ENCODE data around the gene RBM33.

Gene RBM33

GRCh38 chr7:155735442-155736115 lies 91.1 kb downstream of the RBM33 start:
- TF ChIP-seq, protein P1, sequence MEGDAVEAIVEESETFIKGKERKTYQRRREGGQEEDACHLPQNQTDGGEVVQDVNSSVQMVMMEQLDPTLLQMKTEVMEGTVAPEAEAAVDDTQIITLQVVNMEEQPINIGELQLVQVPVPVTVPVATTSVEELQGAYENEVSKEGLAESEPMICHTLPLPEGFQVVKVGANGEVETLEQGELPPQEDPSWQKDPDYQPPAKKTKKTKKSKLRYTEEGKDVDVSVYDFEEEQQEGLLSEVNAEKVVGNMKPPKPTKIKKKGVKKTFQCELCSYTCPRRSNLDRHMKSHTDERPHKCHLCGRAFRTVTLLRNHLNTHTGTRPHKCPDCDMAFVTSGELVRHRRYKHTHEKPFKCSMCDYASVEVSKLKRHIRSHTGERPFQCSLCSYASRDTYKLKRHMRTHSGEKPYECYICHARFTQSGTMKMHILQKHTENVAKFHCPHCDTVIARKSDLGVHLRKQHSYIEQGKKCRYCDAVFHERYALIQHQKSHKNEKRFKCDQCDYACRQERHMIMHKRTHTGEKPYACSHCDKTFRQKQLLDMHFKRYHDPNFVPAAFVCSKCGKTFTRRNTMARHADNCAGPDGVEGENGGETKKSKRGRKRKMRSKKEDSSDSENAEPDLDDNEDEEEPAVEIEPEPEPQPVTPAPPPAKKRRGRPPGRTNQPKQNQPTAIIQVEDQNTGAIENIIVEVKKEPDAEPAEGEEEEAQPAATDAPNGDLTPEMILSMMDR (conservative IDR thresholded peaks at IDR 0.05) = no peak
- H3K27ac ChIP-seq = no peak overlapping the region

DNA sequence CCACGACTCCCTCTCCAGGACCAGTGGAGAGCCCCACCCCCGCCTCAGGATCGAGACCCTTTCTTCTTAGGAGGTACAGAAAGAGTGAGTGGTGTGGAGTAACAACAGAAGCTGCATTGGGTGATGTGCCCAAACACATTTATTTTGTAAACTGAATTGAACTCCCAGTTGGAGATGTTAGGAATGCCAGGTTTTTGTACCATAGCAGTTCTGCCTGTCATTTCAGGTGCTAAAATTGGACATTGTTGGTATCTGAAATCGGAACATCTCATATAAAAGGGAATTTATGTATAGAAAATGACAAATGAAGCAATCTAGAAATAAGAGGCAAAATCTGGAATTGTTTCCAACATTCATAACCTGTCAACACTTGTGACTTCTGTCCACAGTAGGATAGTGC lies 93.1 kb downstream of the RBM33 start:
- peak overlapping the region; percentile 5; the same call in 1 of the 2 replicates for H3K27ac ChIP-seq
- TF ChIP-seq, protein P1 (conservative IDR thresholded peaks at IDR 0.05) = no peak

DNA sequence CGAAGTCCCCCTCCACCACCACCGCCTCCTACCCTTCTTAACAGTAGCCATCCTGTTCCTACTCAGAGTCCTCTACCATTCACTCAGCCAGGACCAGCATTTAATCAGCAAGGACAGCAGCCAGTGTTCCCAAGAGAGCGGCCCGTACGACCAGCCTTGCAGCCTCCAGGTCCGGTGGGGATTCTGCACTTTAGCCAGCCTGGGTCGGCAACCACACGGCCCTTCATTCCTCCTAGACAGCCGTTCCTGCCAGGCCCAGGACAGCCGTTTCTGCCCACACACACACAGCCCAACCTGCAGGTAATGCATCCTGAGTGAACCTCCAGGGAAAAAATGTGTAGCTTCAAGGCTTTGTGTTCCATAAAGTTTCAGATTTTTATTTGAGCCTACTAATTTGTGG lies 93.6 kb downstream of the RBM33 start:
- H3K27ac ChIP-seq = peak overlapping the region; percentile 5; the same call in 1 of the 2 replicates
- TF ChIP-seq, protein P1 (conservative IDR thresholded peaks at IDR 0.05) = no peak

- TF ChIP-seq, protein P1 (conservative IDR thresholded peaks at IDR 0.05) = peak; percentile 89
- no peak overlapping the region for H3K27ac ChIP-seq
These were observed 94.4 kb downstream of the RBM33 start for GRCh38 chr7:155738652-155739537.

- no peak overlapping the region for H3K27ac ChIP-seq
These were observed 95.2 kb downstream of the RBM33 start for GRCh38 chr7:155739538-155740143.

GRCh38 chr7:155741082-155741481 lies 96.6 kb downstream of the RBM33 start:
- TF ChIP-seq, protein P1 (conservative IDR thresholded peaks at IDR 0.05) = no peak
- no peak overlapping the region for H3K27ac ChIP-seq

More at GRCh38 chr7:155739538-155740143, 95.2 kb downstream of the RBM33 start:
- TF ChIP-seq, protein P1 (conservative IDR thresholded peaks at IDR 0.05) = no peak

- no peak overlapping the region for H3K27ac ChIP-seq
- TF ChIP-seq, protein P1 (conservative IDR thresholded peaks at IDR 0.05) = no peak
These were observed 97.3 kb downstream of the RBM33 start for GRCh38 chr7:155741805-155742204.
